Esophagus muscularis mucosa (tissue), 4 donors: ENCODE data around the gene CCDC148. TPM values are rescaled to one million over a fixed set of nuclear protein-coding genes. Genes with fewer than 3 reads are reported as not detected.

Source experiments
- DNase-seq: peaks from one replicate; pipeline ENCODE4 v3.0.0-alpha.2; 2017; ENCODE audit errors: extremely low spot score
- H3K27ac ChIP-seq, 4 donors: fragments of 200-600 bp; sonication (generic); replicated peaks in 1 of 4; 1 replicate in 3 of 4; 2 replicates in 1 of 4; pipeline ENCODE4 v1.5.1; 2016 to 2019; ENCODE audit warnings: mild to moderate bottlenecking in 1 of 4
- H3K27me3 ChIP-seq, 4 donors: fragments of 200-600 bp; sonication (generic); one replicate each; pipeline versions ENCODE4 v1.5.1 to v1.6.0; 2016 to 2019
- H3K36me3 ChIP-seq, 4 donors: fragments of 200-600 bp; sonication (generic); one replicate each; pipeline ENCODE4 v1.5.1; 2016 to 2019
- H3K4me1 ChIP-seq, 4 donors: fragments of 200-600 bp; sonication (generic); one replicate each; pipeline ENCODE4 v1.5.1; 2016 to 2019
- H3K4me3 ChIP-seq, 4 donors: fragments of 200-600 bp; sonication (generic); 1 replicate in 2 of 4; 2 replicates in 2 of 4; pipeline ENCODE4 v1.5.1; 2016 to 2019; ENCODE audit warnings: mild to moderate bottlenecking in 4 of 4, moderate library complexity in 1 of 4
- H3K9me3 ChIP-seq, 4 donors: fragments of 200-600 bp; sonication (generic); 1 replicate in 3 of 4; 2 replicates in 1 of 4; pipeline ENCODE4 v1.5.1; 2016 to 2019
- CTCF ChIP-seq, 3 experiments: fragments of 200-600 bp in 2 of 3; fragments of 450-650 bp in 1 of 3; sonication (generic) in 2 of 3; IDR thresholded peaks; one replicate each; pipeline ENCODE4 v1.5.1; 2017 to 2019; ENCODE audit warnings: antibody characterized with exemption in 3 of 3, mild to moderate bottlenecking in 2 of 3, moderate library complexity in 1 of 3
- EP300 ChIP-seq: sonication (generic); formaldehyde crosslinking; IDR thresholded peaks from one replicate; pipeline ENCODE4 v1.6.1; 2017; ENCODE audit warnings: antibody characterized with exemption
- POLR2A ChIP-seq: fragments of 450-650 bp; IDR thresholded peaks from one replicate; pipeline ENCODE4 v1.6.1; 2017; ENCODE audit warnings: antibody characterized with exemption, moderate library complexity, mild to moderate bottlenecking, low read depth
- POLR2AphosphoS5 ChIP-seq, 2 donors: sonication (generic); formaldehyde crosslinking; IDR thresholded peaks; one replicate each; pipeline ENCODE4 v1.6.1; 2017; ENCODE audit warnings: antibody characterized with exemption in 2 of 2
- WGBS: methylation state at CpG from one replicate; pipeline ENCODE4 v1.1.5; 2018; 5-methylcytosine and 5-hydroxymethylcytosine counted together
- intact Hi-C: fragments of 100-400 bp; cut with DNase I; formaldehyde crosslinking; loops from one replicate; pipeline ENCODE4 v1.15.1; 2023
- total RNA-seq, 4 donors: library from RNA; depleted of rRNA; stranded (reverse); fragments of >200 nt; gene quantifications; one replicate each; pipeline versions ENCODE4 v1.1.0 to v1.2.1, GENCODE V29; 2016

CCDC148 gene
- total RNA-seq, 4 donors from 2014 or later: 2.1 to 3.7 (median 2.9) TPM

- peaks cover 0 to 5% (median 0%) of the 10 kb centered on the region in 4 donors for H3K9me3 ChIP-seq
- no peaks in the 10 kb centered on the region for H3K4me1 ChIP-seq
- H3K27ac ChIP-seq: no peak overlapping the region
- no peaks in the 10 kb centered on the region for H3K27me3 ChIP-seq
- H3K4me3 ChIP-seq: no peak overlapping the region
- DNase-seq: no peak
- intact Hi-C loops: no loop called here
- no peaks in the 10 kb centered on the region for H3K36me3 ChIP-seq
- WGBS: 89% methylated on average over 1 of the region's 1 CpG
- TF ChIP-seq CTCF (IDR thresholded peaks at IDR 0.05) (no peak), POLR2AphosphoS5 (IDR thresholded peaks at IDR 0.05) (no peak), POLR2A (no peak), EP300 (no peak)
These were observed 133.2 kb downstream of the CCDC148 start for GRCh38 chr2:158323381-158323780.

GRCh38 chr2:158321264-158321663 is 135.3 kb downstream of the CCDC148 start:
- intact Hi-C loops: no loop called here
- 31% methylated on average over 3 of the region's 3 CpGs for WGBS

GRCh38 chr2:158319269-158319668 is 137.3 kb downstream of the CCDC148 start:
- H3K27me3 ChIP-seq: no peaks in the 10 kb centered on the region
- 53% methylated on average over 1 of the region's 1 CpG for WGBS
- DNase-seq: no peak
- TF ChIP-seq POLR2A (no peak), EP300 (no peak), CTCF (IDR thresholded peaks at IDR 0.05) (no peak), POLR2AphosphoS5 (IDR thresholded peaks at IDR 0.05) (no peak)
- no peaks in the 10 kb centered on the region for H3K36me3 ChIP-seq
- no peaks in the 10 kb centered on the region for H3K9me3 ChIP-seq
- no peak overlapping the region for H3K27ac ChIP-seq
- H3K4me3 ChIP-seq: no peak overlapping the region
- H3K4me1 ChIP-seq: no peaks in the 10 kb centered on the region
- intact Hi-C loops: no loop called here

More at GRCh38 chr2:158321264-158321663, 135.3 kb downstream of the CCDC148 start:
- Histone ChIP-seq H3K27ac (no peak overlapping the region), H3K36me3 (no peaks in the 10 kb centered on the region), H3K27me3 (no peaks in the 10 kb centered on the region), H3K4me3 (no peak overlapping the region), H3K4me1 (no peaks in the 10 kb centered on the region), H3K9me3 (no peaks in the 10 kb centered on the region)
- no peak for DNase-seq
- TF ChIP-seq POLR2A: no peak
- no peak for TF ChIP-seq CTCF (IDR thresholded peaks at IDR 0.05)
- TF ChIP-seq EP300: no peak
- no peak for TF ChIP-seq POLR2AphosphoS5 (IDR thresholded peaks at IDR 0.05)

- Histone ChIP-seq H3K4me1 (no peaks in the 10 kb centered on the region), H3K36me3 (no peaks in the 10 kb centered on the region), H3K27me3 (no peaks in the 10 kb centered on the region), H3K27ac (no peak overlapping the region), H3K9me3 (no peaks in the 10 kb centered on the region), H3K4me3 (no peak overlapping the region)
- WGBS: 89% methylated on average over 2 of the region's 2 CpGs
- DNase-seq: no peak
- TF ChIP-seq POLR2AphosphoS5 (IDR thresholded peaks at IDR 0.05) (no peak), CTCF (IDR thresholded peaks at IDR 0.05) (no peak), POLR2A (no peak), EP300 (no peak)
- intact Hi-C loops: no loop called here
These were observed 138.9 kb downstream of the CCDC148 start for GRCh38 chr2:158317642-158318041.

- H3K27ac ChIP-seq: no peak overlapping the region
- intact Hi-C loops: no loop called here
- WGBS: 65% methylated on average over 1 of the region's 1 CpG
- H3K27me3 ChIP-seq: no peaks in the 10 kb centered on the region
- no peak for DNase-seq
- H3K4me1 ChIP-seq: no peaks in the 10 kb centered on the region
- H3K4me3 ChIP-seq: no peak overlapping the region
- H3K9me3 ChIP-seq: no peaks in the 10 kb centered on the region
- no peaks in the 10 kb centered on the region for H3K36me3 ChIP-seq
- TF ChIP-seq POLR2AphosphoS5 (IDR thresholded peaks at IDR 0.05): no peak
- no peak for TF ChIP-seq EP300
- TF ChIP-seq POLR2A: no peak
- TF ChIP-seq CTCF (IDR thresholded peaks at IDR 0.05): no peak
These were observed 140.6 kb downstream of the CCDC148 start for GRCh38 chr2:158315803-158316414.
